H1 (cell line): Measurements from ENCODE around the gene EPHB6. TPM values are rescaled to one million over a fixed set of nuclear protein-coding genes. Genes with fewer than 3 reads are reported as not detected.

ENCODE experiments used
- CTCF ChIA-PET: fragments of 300-600 bp; sonication (Branson Sonifier 250); formaldehyde crosslinking; loops from one replicate; lab custom pipeline; 2021; ENCODE audit not compliant: partially characterized antibody; lab: Charles Lee
- POLR2A ChIA-PET: fragments of 300-600 bp; sonication (Branson Sonifier 250); formaldehyde crosslinking; loops from one replicate; lab custom pipeline; 2021; ENCODE audit warnings: inconsistent platforms; ENCODE audit not compliant: partially characterized antibody; lab: Charles Lee
- DNase-seq, 2 experiments: peaks; one replicate each; pipeline versions ENCODE4 v3.0.0 to v3.0.0-alpha.2; 2010 to 2022; ENCODE audit warnings: low spot score in 2 of 2, low read depth in 1 of 2, mixed read lengths in 1 of 2
- FAIRE-seq: peaks from 2 replicates; lab custom pipeline; 2011; peaks lifted over from hg19 to GRCh38; lab: Jason Lieb, UNC
- H2AFZ ChIP-seq: 2 replicates; pipeline ENCODE4 v1.8.1; 2012; ENCODE audit warnings: low read length, inconsistent platforms
- H2AK5ac ChIP-seq: 2 replicates; pipeline ENCODE4 v1.6.1; 2013; ENCODE audit warnings: low read depth, low read length
- H2BK120ac ChIP-seq: replicated peaks from 2 replicates; pipeline ENCODE3; 2013; ENCODE audit warnings: low read depth, low read length, inconsistent platforms
- H2BK12ac ChIP-seq: 2 replicates; pipeline ENCODE4 v1.6.1; 2013; ENCODE audit warnings: low read depth, low read length
- H2BK15ac ChIP-seq: 2 replicates; pipeline ENCODE4 v1.6.1; 2013; ENCODE audit warnings: low read length
- H2BK20ac ChIP-seq: 2 replicates; pipeline ENCODE4 v1.6.1; 2013; ENCODE audit warnings: low read length
- H2BK5ac ChIP-seq: 2 replicates; pipeline ENCODE4 v1.6.1; 2013; ENCODE audit warnings: low read depth, low read length
- H3K14ac ChIP-seq: 2 replicates; pipeline ENCODE4 v1.6.1; 2013; ENCODE audit warnings: inconsistent platforms; ENCODE audit not compliant: insufficient read length
- H3K18ac ChIP-seq: 2 replicates; pipeline ENCODE4 v1.6.1; 2013; ENCODE audit warnings: low read length; ENCODE audit errors: extremely low read depth
- H3K23ac ChIP-seq: 2 replicates; pipeline ENCODE4 v1.6.1; 2013; ENCODE audit warnings: inconsistent platforms; ENCODE audit not compliant: insufficient read length
- H3K23me2 ChIP-seq: 2 replicates; pipeline ENCODE4 v1.6.1; 2013; ENCODE audit warnings: low read depth, low read length
- H3K27ac ChIP-seq: 2 replicates; pipeline ENCODE4 v1.6.1; 2011; ENCODE audit warnings: low read depth, low read length, inconsistent platforms
- H3K27me3 ChIP-seq, 4 experiments: replicated peaks in 1 of 4; 1 replicate in 1 of 4; 2 replicates in 3 of 4; pipeline versions ENCODE4 v1.6.1 to v1.8.1; 2011 to 2013; ENCODE audit warnings: low read length in 3 of 4, mild to moderate bottlenecking in 3 of 4, inconsistent platforms in 2 of 4, mixed read lengths in 2 of 4, moderate library complexity in 1 of 4; ENCODE audit not compliant: control insufficient read depth in 3 of 4, insufficient read depth in 3 of 4; ENCODE audit errors: extremely low read depth in 1 of 4
- H3K36me3 ChIP-seq, 4 experiments: 2 replicates each; pipeline versions ENCODE4 v1.6.1 to v1.8.1; 2011 to 2013; ENCODE audit warnings: mild to moderate bottlenecking in 4 of 4, low read length in 3 of 4, moderate library complexity in 2 of 4, control low read depth in 1 of 4, inconsistent platforms in 1 of 4; ENCODE audit not compliant: insufficient read depth in 4 of 4, control insufficient read depth in 2 of 4
- H3K4ac ChIP-seq: replicated peaks from 2 replicates; pipeline ENCODE3; 2013; ENCODE audit warnings: low read length, low read depth, mixed read lengths, inconsistent platforms; ENCODE audit not compliant: insufficient read length
- H3K4me1 ChIP-seq, 4 experiments: replicated peaks in 1 of 4; 1 replicate in 1 of 4; 2 replicates in 3 of 4; pipeline versions ENCODE4 v1.6.1 to v1.8.1; 2011 to 2013; ENCODE audit warnings: low read length in 3 of 4, inconsistent platforms in 2 of 4, mixed read lengths in 1 of 4; ENCODE audit not compliant: insufficient read depth in 4 of 4, control insufficient read depth in 3 of 4
- H3K4me2 ChIP-seq, 2 experiments: 2 replicates each; pipeline versions ENCODE4 v1.6.1 to v1.8.1; 2011 to 2013; ENCODE audit warnings: low read depth in 2 of 2, low read length in 2 of 2, control low read depth in 1 of 2, inconsistent platforms in 1 of 2, mild to moderate bottlenecking in 1 of 2; ENCODE audit not compliant: insufficient read depth in 1 of 2
- H3K4me3 ChIP-seq, 4 experiments: fragments of 200-600, 300-600 bp in 1 of 4; sonication (generic), shearing (Covaris generic), sonication (Bioruptor Twin) in 1 of 4; 2 replicates each; pipeline versions ENCODE4 v1.5.1 to v1.8.1; 2011 to 2016; ENCODE audit warnings: low read length in 4 of 4, low read depth in 3 of 4, control low read depth in 2 of 4, inconsistent platforms in 2 of 4, mild to moderate bottlenecking in 2 of 4, mixed read lengths in 1 of 4, moderate library complexity in 1 of 4; ENCODE audit not compliant: insufficient read depth in 2 of 4; ENCODE audit errors: extremely low read depth in 1 of 4
- H3K56ac ChIP-seq: replicated peaks from 2 replicates; pipeline ENCODE3; 2013; ENCODE audit warnings: low read depth, mild to moderate bottlenecking, mixed read lengths, low read length, inconsistent platforms; ENCODE audit not compliant: insufficient read length
- H3K79me1 ChIP-seq: 2 replicates; pipeline ENCODE4 v1.6.1; 2013; ENCODE audit warnings: low read depth, low read length, control low read depth
- H3K79me2 ChIP-seq, 2 experiments: 2 replicates each; pipeline versions ENCODE4 v1.6.1 to v1.8.1; 2012 to 2013; ENCODE audit warnings: low read length in 2 of 2, mild to moderate bottlenecking in 2 of 2, inconsistent platforms in 1 of 2; ENCODE audit not compliant: insufficient read depth in 2 of 2, control insufficient read depth in 1 of 2
- H3K9ac ChIP-seq, 4 experiments: replicated peaks in 1 of 4; 1 replicate in 1 of 4; 2 replicates in 3 of 4; pipeline versions ENCODE4 v1.6.1 to v1.8.1; 2011 to 2013; ENCODE audit warnings: low read depth in 3 of 4, low read length in 3 of 4, control low read depth in 2 of 4, mild to moderate bottlenecking in 2 of 4, moderate library complexity in 2 of 4, inconsistent platforms in 1 of 4; ENCODE audit errors: extremely low read depth in 1 of 4
- H3K9me3 ChIP-seq, 2 experiments: 2 replicates each; pipeline versions ENCODE4 v1.6.1 to v1.8.1; 2012 to 2013; ENCODE audit warnings: mild to moderate bottlenecking in 2 of 2, moderate library complexity in 2 of 2, control low read depth in 1 of 2, inconsistent platforms in 1 of 2, low read depth in 1 of 2, low read length in 1 of 2, mixed read lengths in 1 of 2; ENCODE audit not compliant: insufficient read depth in 2 of 2
- H4K20me1 ChIP-seq, 2 experiments: replicated peaks in 1 of 2; 2 replicates each; pipeline versions ENCODE3 to v1.8.1; 2011 to 2013; ENCODE audit warnings: inconsistent platforms in 2 of 2, low read length in 2 of 2, mild to moderate bottlenecking in 1 of 2; ENCODE audit not compliant: insufficient read depth in 2 of 2, control insufficient read depth in 1 of 2
- H4K5ac ChIP-seq: 2 replicates; pipeline ENCODE4 v1.6.1; 2013; ENCODE audit warnings: low read length, low read depth, mixed read lengths, inconsistent platforms; ENCODE audit not compliant: insufficient read length
- H4K8ac ChIP-seq: 2 replicates; pipeline ENCODE4 v1.8.0; 2013; ENCODE audit warnings: mild to moderate bottlenecking, moderate library complexity, low read length, inconsistent platforms; ENCODE audit not compliant: insufficient read depth; ENCODE audit errors: extremely low read depth
- H4K91ac ChIP-seq: replicated peaks from 2 replicates; pipeline ENCODE3; 2013; ENCODE audit warnings: low read length, mixed read lengths, inconsistent platforms; ENCODE audit not compliant: insufficient read length
- FOSL1 ChIP-seq: IDR thresholded peaks from 2 replicates; pipeline ENCODE4 v1.6.1; 2011; ENCODE audit warnings: mild to moderate bottlenecking, low read depth, low read length, moderate library complexity; ENCODE audit not compliant: insufficient read depth
- MAFK ChIP-seq: IDR thresholded peaks from 2 replicates; pipeline ENCODE4 v1.6.1; 2012; ENCODE audit warnings: low read depth, mild to moderate bottlenecking, improper control_type of control experiment, low read length
- POU5F1 ChIP-seq: IDR thresholded peaks from 2 replicates; pipeline ENCODE4 v1.6.1; 2011; ENCODE audit warnings: low read depth, mild to moderate bottlenecking, low read length, moderate library complexity
- WGBS, 2 experiments: shearing (Covaris generic) in 1 of 2; methylation state at CpG; one replicate each; pipeline versions ENCODE4 v1.1.6 to v1.1.7; 2013 to 2015; ENCODE audit warnings: low lambda C conversion rate in 2 of 2, mixed read lengths in 2 of 2, inconsistent platforms in 1 of 2, low coverage in 1 of 2, missing lambda C conversion rate in 1 of 2; ENCODE audit not compliant: insufficient replicate concordance in 2 of 2, insufficient coverage in 1 of 2, insufficient read length in 1 of 2; ENCODE audit errors: extremely low coverage in 1 of 2, missing lambda C conversion rate in 1 of 2; 5-methylcytosine and 5-hydroxymethylcytosine counted together
- polyA plus RNA-seq, 7 experiments: library from polyadenylated mRNA; depleted of rRNA in 3 of 7; stranded (reverse) in 5 of 7; unstranded in 2 of 7; fragments of >200 nt in 5 of 7; fragments of 200-250 nt in 2 of 7; gene quantifications; 1 replicate in 5 of 7; 2 replicates in 1 of 7; 4 replicates in 1 of 7; pipeline versions ENCODE4 v1.2.1 to v1.2.3, GENCODE V29; 2011 to 2013; ENCODE audit warnings: missing spikeins in 2 of 7, mixed read lengths in 2 of 7
- total RNA-seq: library from RNA; stranded (reverse); fragmentation: NEBNext Ultra II Directional; extraction: Animal tissue kit (Norgen Biotek cat#: 25700); gene quantifications from 2 replicates; pipeline ENCODE4 v1.2.1, GENCODE V29; 2021

EPHB6 gene
- total and polyA plus RNA-seq, 2 of the 8 experiments (the other 6 are each of a cell fraction or from before 2014, with no cell fraction given): 19.7 TPM

GRCh38 chr7:142842251-142842766 is 12.6 kb upstream of the EPHB6 start:
- H2BK5ac ChIP-seq: no peak overlapping the region
- no peak overlapping the region for H2AFZ ChIP-seq
- no peaks in the 10 kb centered on the region for H3K4me1 ChIP-seq
- H2BK20ac ChIP-seq: no peak overlapping the region
- H3K79me1 ChIP-seq: no peaks in the 10 kb centered on the region
- no peak overlapping the region for H3K27ac ChIP-seq
- no peak overlapping the region for H3K14ac ChIP-seq
- no peak overlapping the region for H3K4me2 ChIP-seq
- ChIA-PET CTCF (interaction anchor here (0.9 to 1.7 kb wide), 9 partner anchors 9 to 118 kb away, joined by 3 to 6 read pairs (median 4); no protein-coding TSS in a partner anchor), POLR2A (no interaction called here)
- H4K20me1 ChIP-seq: no peaks in the 10 kb centered on the region
- no peak overlapping the region for H2BK12ac ChIP-seq
- no peak overlapping the region for H3K4me3 ChIP-seq
- no peak overlapping the region for H4K8ac ChIP-seq
- no peak overlapping the region for H3K18ac ChIP-seq
- H3K56ac ChIP-seq: no peak overlapping the region
- no peaks in the 10 kb centered on the region for H3K9me3 ChIP-seq
- no peaks in the 10 kb centered on the region for H3K36me3 ChIP-seq
- no peak overlapping the region for H3K4ac ChIP-seq
- H2AK5ac ChIP-seq: no peak overlapping the region
- H3K27me3 ChIP-seq: peaks cover 0 to 1% (median 0%) of the 10 kb centered on the region in 4 experiments; a peak in 1 of 7 replicates
- no peaks in the 10 kb centered on the region for H3K23me2 ChIP-seq
- no peak overlapping the region for H4K91ac ChIP-seq
- H2BK15ac ChIP-seq: no peak overlapping the region
- no peak overlapping the region for H3K9ac ChIP-seq
- H4K5ac ChIP-seq: no peak overlapping the region
- FAIRE-seq: no peak
- H3K79me2 ChIP-seq: no peaks in the 10 kb centered on the region
- no peak overlapping the region for H2BK120ac ChIP-seq
- DNase-seq: no peak
- WGBS, 2 experiments: 89% methylated on average over 1 of the region's 1 CpG; no CpG with 5 or more reads in 1 of the 2 experiments
- H3K23ac ChIP-seq: no peak overlapping the region
- TF ChIP-seq MAFK (no peak), POU5F1 (no peak), FOSL1 (no peak)
